ENCODE measurements around the gene EPSTI1. TPM values are rescaled to one million over a fixed set of nuclear protein-coding genes. Genes with fewer than 3 reads are reported as not detected.
A peak's percentile ranks its signal among the peaks of the same experiment; 100 is the strongest.

EPSTI1 gene
- total RNA-seq, 1 donor from 2014 or later = 96.0 TPM

GRCh38 chr13:42899266-42899665 is 92.8 kb downstream of the EPSTI1 start:
- Histone ChIP-seq H3K4me1 (ENCODE audit: insufficient read depth, low read length) (no peaks in the 10 kb centered on the region), H3K4me2 (ENCODE audit: low read length) (no peak overlapping the region), H3K79me2 (ENCODE audit: insufficient read depth, low read length) (no peaks in the 10 kb centered on the region), H3K9ac (ENCODE audit: low read length) (no peak overlapping the region), H3K27me3 (ENCODE audit: insufficient read depth, low read length) (no peaks in the 10 kb centered on the region), H3K9me3 (ENCODE audit: insufficient read depth, low read depth, low read length) (no peaks in the 10 kb centered on the region), H4K20me1 (ENCODE audit: insufficient read depth, low read length) (no peaks in the 10 kb centered on the region), H3K36me3 (ENCODE audit: insufficient read depth, low read length) (no peaks in the 10 kb centered on the region), H3K27ac (ENCODE audit: low read depth, low read length) (no peak overlapping the region), H3K4me3 (ENCODE audit: insufficient read depth, low read depth, low read length) (no peak overlapping the region), H2AFZ (ENCODE audit: low read depth, low read length) (no peak overlapping the region)
- Mint-ChIP-seq H3K9me3 (ENCODE audit: unreplicated experiment) (no peaks in the 10 kb centered on the region), H3K36me3 (ENCODE audit: low read depth, unreplicated experiment) (peaks cover 20% of the 10 kb centered on the region), H3K4me1 (ENCODE audit: low read depth, unreplicated experiment) (no peaks in the 10 kb centered on the region), H3K27ac (ENCODE audit: unreplicated experiment) (no peak overlapping the region), H3K4me3 (ENCODE audit: unreplicated experiment) (no peak overlapping the region), H3K27me3 (ENCODE audit: low read depth, unreplicated experiment) (no peaks in the 10 kb centered on the region)
- DNase-seq (ENCODE audit: low read depth) (no peak), FAIRE-seq (no peak)
- TF ChIP-seq EZH2 (IDR thresholded peaks at IDR 0.05; ENCODE audit: insufficient read depth, low read length) = no peak
- TF ChIP-seq CTCF (IDR thresholded peaks at IDR 0.05; ENCODE audit: insufficient read depth, low read depth, low read length) = no peak

- Histone ChIP-seq H3K27ac (ENCODE audit: low read depth, low read length) (no peak overlapping the region), H3K36me3 (ENCODE audit: insufficient read depth, low read length) (no peaks in the 10 kb centered on the region), H3K9me3 (ENCODE audit: insufficient read depth, low read depth, low read length) (no peaks in the 10 kb centered on the region), H4K20me1 (ENCODE audit: insufficient read depth, low read length) (no peaks in the 10 kb centered on the region), H3K9ac (ENCODE audit: low read length) (no peak overlapping the region), H3K4me1 (ENCODE audit: insufficient read depth, low read length) (no peaks in the 10 kb centered on the region), H2AFZ (ENCODE audit: low read depth, low read length) (no peak overlapping the region), H3K27me3 (ENCODE audit: insufficient read depth, low read length) (no peaks in the 10 kb centered on the region), H3K4me3 (ENCODE audit: insufficient read depth, low read depth, low read length) (no peak overlapping the region), H3K4me2 (ENCODE audit: low read length) (no peak overlapping the region), H3K79me2 (ENCODE audit: insufficient read depth, low read length) (no peaks in the 10 kb centered on the region)
- FAIRE-seq = no peak
- Mint-ChIP-seq H3K36me3 (ENCODE audit: low read depth, unreplicated experiment) (peaks cover 15% of the 10 kb centered on the region), H3K4me3 (ENCODE audit: unreplicated experiment) (no peak overlapping the region), H3K4me1 (ENCODE audit: low read depth, unreplicated experiment) (no peaks in the 10 kb centered on the region), H3K27ac (ENCODE audit: unreplicated experiment) (no peak overlapping the region), H3K9me3 (ENCODE audit: unreplicated experiment) (no peaks in the 10 kb centered on the region), H3K27me3 (ENCODE audit: low read depth, unreplicated experiment) (no peaks in the 10 kb centered on the region)
- no peak for DNase-seq (ENCODE audit: low read depth)
- TF ChIP-seq EZH2 (IDR thresholded peaks at IDR 0.05; ENCODE audit: insufficient read depth, low read length) = no peak
- no peak for TF ChIP-seq CTCF (IDR thresholded peaks at IDR 0.05; ENCODE audit: insufficient read depth, low read depth, low read length)
Observed at GRCh38 chr13:42895776-42896175, 96.3 kb downstream of the EPSTI1 start.

GRCh38 chr13:42894765-42895243 is 97.2 kb downstream of the EPSTI1 start:
- H3K27me3 ChIP-seq (ENCODE audit: insufficient read depth, low read length) = no peaks in the 10 kb centered on the region
- Mint-ChIP-seq H3K4me3 (ENCODE audit: unreplicated experiment) (no peak overlapping the region), H3K27ac (ENCODE audit: unreplicated experiment) (no peak overlapping the region), H3K27me3 (ENCODE audit: low read depth, unreplicated experiment) (no peaks in the 10 kb centered on the region), H3K9me3 (ENCODE audit: unreplicated experiment) (no peaks in the 10 kb centered on the region), H3K4me1 (ENCODE audit: low read depth, unreplicated experiment) (no peaks in the 10 kb centered on the region), H3K36me3 (ENCODE audit: low read depth, unreplicated experiment) (peaks cover 15% of the 10 kb centered on the region)
- H4K20me1 ChIP-seq (ENCODE audit: insufficient read depth, low read length) = no peaks in the 10 kb centered on the region
- H3K4me2 ChIP-seq (ENCODE audit: low read length) = no peak overlapping the region
- no peak for FAIRE-seq
- TF ChIP-seq EZH2 (IDR thresholded peaks at IDR 0.05; ENCODE audit: insufficient read depth, low read length) (no peak), CTCF (IDR thresholded peaks at IDR 0.05; ENCODE audit: insufficient read depth, low read depth, low read length) (no peak)
- H2AFZ ChIP-seq (ENCODE audit: low read depth, low read length) = no peak overlapping the region
- no peaks in the 10 kb centered on the region for H3K9me3 ChIP-seq (ENCODE audit: insufficient read depth, low read depth, low read length)
- no peaks in the 10 kb centered on the region for H3K79me2 ChIP-seq (ENCODE audit: insufficient read depth, low read length)
- H3K36me3 ChIP-seq (ENCODE audit: insufficient read depth, low read length) = no peaks in the 10 kb centered on the region
- H3K4me1 ChIP-seq (ENCODE audit: insufficient read depth, low read length) = no peaks in the 10 kb centered on the region
- H3K9ac ChIP-seq (ENCODE audit: low read length) = no peak overlapping the region
- H3K4me3 ChIP-seq (ENCODE audit: insufficient read depth, low read depth, low read length) = no peak overlapping the region
- H3K27ac ChIP-seq (ENCODE audit: low read depth, low read length) = no peak overlapping the region
- peak; percentile 4 for DNase-seq (ENCODE audit: low read depth)
